HG03196 (cell line): Measurements from ENCODE around the gene PRKAB2.
"Not testable (repeated sequence)": the region's sequence is repeated elsewhere in the genome, so short reads cannot be mapped to it uniquely, and the experiment has no call there.

Source experiments
- ATAC-seq: cut with Tn5 transposase; IDR thresholded peaks from one replicate; pipeline ENCODE4 v1.9.1; 2021; ENCODE audit not compliant: unreplicated experiment

Gene PRKAB2

DNA sequence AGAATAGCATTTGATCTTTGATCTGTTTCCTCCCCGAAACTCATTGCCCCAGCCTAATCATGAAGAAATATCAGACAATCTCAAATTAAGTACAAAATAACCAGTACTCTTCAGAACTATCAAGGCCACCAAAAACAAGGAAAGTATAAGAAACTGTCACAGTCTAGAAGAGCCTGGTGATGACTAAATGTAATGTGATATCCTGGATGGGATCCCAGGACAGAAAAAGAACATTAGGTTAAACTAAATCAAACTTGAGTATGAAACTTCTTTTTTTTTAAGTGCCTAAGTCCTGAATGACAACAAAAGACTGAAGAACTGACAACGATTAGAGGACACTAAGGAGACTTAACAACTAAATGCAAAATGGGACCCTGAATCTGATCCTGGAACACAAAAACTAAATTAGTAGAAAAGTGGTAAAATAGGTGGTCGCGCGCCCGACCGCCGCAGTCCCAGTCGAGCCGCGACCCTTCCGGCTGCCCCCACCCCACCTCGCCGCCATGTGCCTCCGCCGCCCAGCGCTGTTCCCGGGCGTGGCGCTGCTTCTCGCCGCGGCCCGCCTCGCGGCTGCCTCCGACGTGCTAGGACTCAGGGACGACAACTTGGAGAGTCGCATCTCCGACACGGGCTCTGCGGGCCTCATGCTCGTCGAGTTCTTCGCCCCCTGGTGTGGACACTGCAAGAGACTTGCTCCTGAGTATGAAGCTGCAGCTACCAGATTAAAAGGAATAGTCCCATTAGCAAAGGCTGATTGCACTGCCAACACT is 5.5 kb upstream of the PRKAB2 start:
- ATAC-seq = no peak

DNA sequence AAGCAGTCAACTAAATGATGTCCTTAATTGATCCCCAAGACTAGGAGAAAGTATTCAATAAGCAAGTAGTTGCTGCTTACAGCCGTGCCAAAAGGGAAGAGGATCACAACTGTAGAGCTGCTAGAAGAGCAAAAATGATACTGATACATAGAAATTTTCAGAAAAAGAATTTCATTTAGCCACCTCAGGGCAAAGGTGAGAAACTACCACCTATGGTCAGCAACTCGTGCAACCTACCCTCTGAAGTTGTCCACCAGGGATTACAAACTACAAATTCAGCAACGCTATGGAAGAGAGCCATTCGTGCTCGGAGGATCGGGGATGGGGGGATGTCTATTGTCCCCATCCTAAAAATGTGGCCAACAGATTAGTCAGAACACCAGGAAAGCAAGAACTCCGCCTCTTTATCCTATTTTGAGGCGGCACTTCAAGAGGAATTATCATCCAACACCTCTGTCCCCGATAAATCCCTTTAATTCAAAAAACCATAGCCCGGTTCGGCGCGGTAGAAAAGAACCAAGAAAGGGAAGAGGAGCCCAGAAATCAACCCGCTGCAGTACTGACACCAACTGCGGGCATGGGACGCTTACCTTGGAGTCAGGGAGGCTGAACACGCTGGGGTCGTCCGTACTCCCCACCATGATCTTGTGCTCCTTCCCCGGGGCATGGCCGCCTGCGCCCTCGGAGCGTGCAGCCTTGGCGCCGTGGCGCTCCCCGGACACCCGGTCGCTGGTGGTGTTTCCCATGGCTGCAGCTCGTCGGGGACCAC is 687 bp downstream of the PRKAB2 start:
- ATAC-seq = no peak

DNA sequence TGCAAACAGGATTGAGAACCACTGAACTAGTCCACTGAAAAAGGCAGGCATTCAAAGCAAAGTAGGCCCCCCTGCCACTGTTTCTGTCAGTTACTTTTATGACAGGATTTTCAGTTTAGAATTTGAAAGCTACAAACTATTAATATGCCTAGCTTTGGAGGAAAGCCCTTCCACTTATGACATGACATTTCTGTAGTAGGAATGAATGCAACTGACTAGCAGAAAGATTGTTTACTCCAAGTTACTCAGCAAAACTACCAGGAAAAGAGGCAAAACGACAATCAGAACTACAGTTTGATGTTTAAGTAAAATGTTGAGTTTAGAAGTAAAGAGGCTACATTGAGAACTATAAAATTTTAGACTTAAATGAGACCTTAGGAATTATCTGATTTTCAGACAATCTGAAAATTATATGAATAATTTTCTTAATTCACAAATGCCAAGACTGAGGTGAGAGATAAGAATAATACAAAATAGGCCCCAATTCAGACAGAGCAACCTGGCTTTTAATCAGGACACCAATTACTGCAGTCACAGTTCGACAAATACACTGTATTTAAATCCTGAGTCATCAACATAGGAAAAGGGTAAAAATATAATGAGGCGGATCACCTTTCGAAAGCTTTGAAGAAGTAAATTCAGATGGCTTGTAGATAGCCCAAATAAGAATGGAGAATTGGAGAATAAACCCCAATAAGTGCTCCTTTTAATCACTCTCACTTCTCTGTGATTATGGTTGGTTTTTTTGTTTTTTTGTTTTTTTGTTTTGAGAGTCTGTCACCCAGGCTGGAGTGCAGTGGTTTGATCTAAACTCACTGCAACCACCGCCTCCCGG is 2.2 kb downstream of the PRKAB2 start:
- ATAC-seq = no peak

DNA sequence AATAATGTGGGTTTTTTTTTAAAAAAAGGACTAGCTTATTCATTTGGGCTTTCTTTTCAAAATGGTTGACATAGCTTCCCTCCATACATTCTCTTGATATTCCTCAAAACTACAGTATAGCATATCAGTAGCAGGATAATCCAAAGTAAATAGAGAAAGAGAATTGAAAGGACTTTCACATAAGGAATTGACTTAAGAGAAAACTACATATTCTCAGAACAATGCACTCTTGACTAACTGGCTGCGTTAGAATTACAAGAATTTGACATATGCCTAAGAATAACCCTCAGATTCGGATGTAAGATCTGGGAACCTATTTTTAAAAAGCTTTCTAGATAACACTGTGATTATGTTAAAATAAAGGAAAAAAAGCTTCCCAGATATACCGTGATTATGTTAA is 3.1 kb downstream of the PRKAB2 start:
- ATAC-seq = no peak

DNA sequence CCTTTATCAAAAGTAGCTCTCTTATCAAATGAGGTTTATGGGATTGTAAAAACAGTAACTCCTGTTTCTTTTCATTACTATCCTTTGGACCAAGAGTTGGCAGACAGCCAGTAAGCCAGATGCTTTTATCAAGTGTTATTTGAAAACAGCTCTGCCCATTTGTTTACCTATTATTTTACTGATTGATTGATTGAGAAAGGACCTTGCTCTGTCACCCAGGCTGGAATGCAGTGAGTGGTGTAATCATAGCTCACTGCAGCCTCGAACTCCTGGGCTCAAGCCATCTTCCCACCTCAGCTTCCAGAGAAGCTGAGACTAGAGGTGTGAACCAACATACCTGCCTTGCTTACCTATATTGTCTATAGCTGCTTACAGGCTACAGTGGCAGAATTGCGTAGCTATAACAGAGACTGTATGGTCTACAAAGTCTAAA is 3.6 kb downstream of the PRKAB2 start:
- ATAC-seq = no peak

DNA sequence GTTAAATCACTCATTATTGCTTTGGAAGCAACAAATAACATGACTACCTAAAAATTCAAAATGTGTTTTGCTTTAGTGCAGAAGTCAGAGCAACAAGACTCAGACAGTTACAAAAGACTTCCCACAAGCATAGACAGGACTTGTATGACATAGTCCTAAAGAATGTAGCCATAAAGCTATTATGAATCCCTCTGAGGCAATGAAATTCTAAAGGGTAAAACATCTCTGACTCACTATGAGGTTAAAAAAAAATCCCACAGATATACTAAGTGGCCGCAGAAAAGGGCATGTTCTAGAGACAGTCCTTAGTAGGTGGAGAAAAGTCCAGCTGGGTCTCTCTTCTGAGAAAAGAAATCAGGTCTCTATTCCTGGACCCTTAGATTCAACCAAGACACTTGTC is 4.9 kb downstream of the PRKAB2 start:
- no peak for ATAC-seq

DNA sequence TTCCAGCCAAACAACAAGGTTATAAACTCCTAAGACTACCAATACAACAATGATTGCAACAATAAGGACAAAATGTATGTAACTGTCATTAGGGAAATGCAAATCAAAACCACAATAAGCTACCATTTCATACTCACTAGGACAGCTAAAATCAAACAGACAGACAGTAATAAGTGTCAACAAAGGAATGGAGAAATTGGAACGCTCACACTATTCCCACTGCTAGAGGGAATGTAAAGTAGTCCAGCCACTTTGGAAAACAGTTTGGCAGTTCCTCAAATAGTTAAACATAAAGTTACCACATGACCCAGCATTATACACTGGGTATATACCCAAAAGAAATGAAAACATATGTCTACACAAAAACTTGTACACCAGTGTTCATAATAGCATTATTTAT is 9.3 kb downstream of the PRKAB2 start:
- ATAC-seq = no peak

DNA sequence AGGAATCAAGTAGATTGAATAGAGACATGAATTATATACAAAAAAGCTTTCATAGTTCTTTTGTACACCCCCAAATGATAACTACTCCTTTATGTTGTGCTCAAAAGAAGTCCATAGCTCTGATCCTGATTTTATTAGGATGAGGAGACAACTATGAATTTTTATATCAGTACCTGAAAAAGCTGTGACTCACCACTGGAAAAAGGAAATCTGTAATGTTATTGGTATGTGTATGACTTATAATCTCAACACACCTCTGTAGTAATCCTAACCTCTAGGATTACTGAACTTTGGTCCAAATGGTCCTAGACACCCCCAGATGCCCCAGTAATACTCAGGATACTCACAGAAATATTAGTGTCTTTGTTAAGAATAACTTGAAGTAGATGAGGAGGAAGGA is 10.2 kb downstream of the PRKAB2 start:
- no peak for ATAC-seq

DNA sequence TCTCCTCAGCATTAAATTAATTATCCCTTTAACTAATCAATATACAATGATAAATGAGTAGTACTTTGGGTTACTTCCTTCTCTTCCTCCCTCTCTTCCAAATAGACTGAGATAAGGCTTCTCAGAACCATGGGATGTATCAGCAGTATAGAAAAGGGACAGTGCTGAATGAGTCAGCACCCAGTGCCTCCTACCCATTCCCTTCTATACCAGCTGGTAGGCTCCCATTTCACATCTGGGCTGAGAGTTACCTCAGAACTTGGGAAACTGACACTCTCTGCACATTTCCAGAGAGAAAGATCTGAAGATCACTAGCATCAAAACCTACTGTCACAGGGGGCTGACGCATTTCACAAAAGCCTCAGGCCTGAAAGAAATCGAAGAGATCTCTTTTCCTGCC is 15.2 kb downstream of the PRKAB2 start:
- ATAC-seq = not testable (repeated sequence)

DNA sequence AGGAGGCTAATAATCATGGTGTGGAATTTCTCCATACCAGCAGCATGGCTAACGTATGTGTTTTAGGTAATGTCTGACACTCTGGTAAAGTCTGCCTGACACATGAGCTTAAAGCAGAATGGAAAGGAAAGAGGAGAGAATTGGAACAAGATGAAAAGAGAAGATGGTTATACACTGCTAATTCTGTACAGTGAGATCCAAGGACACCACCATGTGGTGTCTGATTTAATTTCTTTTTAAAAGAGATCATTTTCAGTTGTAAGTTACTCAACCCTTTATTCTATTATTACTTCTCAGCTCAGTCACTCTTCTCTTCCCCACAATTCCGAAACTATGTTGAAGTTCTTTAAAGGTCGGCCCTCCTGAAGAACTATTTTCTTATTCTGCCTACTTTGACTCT is 15.6 kb downstream of the PRKAB2 start:
- ATAC-seq = no peak

DNA sequence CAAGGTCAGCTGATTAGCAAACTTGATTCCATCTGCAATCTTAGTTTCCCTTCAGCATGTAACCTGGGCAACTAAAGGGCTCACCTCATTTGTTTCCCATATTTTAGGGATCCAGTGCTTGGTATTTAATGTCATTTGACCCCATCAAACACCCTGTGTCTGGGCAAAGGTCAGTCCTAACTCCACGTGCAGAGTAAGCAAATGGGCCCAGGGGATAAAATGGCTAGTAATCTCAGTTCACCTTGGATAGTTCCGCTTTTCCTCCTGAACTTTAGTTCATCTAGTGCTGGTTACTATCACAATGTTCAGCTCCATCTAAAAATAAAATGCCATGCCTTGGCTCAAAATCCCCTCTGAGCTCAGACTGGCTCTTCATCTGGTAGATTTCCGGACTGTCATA is 19.5 kb downstream of the PRKAB2 start:
- ATAC-seq = no peak

DNA sequence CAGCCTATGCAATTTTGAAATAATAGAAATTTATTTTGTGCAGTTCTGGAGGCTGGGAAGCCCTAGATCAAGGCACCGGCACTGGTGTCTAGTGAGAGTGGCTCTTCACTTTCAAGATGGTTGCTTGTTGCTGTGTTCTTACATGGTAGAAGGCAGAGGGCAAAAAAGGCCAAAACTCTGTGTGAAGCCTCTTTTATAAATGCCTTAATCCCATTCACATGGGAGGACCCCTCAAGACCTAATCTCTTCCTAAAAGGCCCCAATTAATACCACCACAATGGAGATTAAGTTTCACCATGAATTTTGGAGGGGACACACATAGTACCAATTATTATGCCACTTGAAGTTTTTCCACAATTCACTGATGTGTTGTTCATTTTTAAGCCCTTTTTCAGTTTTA is 21.0 kb downstream of the PRKAB2 start:
- ATAC-seq = no peak

DNA sequence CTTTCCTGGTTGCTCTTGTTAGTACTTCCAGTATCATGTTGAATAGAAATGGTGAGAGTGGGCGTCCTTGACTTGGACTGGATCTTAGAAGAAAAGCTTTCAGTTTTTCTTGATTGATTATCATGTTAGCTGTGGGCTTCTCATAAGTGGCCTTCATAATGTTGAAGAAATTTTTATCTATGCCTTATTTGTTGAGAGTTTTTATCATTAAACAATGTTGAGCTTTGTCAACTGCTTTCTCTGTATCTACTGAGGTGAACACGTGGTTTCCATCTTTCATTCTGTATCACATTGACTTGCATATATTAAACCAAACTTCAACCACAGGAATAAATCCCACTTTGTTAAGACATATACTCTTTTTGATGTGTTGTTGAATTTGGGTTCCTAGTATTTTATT is 29.4 kb downstream of the PRKAB2 start:
- ATAC-seq = no peak

DNA sequence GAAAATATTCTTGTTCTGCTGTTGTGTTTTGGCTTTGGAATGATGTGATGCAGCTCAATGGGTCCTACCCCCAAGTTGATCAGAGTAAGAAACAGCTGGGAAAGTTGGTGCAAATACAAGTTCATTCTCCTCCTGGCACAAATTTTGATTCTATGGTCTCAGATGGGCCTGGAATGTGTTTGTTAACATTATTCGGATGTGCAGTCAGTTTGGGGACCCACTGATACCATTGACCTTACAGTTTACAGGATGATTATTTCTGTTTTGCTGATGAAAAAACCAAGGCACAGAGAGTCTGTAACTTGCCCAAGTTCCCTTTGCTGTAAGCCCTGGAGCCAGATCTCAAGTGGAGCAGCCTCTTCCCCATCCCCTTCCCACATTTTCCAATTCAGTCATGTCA is 41.5 kb downstream of the PRKAB2 start:
- ATAC-seq = not testable (repeated sequence)

DNA sequence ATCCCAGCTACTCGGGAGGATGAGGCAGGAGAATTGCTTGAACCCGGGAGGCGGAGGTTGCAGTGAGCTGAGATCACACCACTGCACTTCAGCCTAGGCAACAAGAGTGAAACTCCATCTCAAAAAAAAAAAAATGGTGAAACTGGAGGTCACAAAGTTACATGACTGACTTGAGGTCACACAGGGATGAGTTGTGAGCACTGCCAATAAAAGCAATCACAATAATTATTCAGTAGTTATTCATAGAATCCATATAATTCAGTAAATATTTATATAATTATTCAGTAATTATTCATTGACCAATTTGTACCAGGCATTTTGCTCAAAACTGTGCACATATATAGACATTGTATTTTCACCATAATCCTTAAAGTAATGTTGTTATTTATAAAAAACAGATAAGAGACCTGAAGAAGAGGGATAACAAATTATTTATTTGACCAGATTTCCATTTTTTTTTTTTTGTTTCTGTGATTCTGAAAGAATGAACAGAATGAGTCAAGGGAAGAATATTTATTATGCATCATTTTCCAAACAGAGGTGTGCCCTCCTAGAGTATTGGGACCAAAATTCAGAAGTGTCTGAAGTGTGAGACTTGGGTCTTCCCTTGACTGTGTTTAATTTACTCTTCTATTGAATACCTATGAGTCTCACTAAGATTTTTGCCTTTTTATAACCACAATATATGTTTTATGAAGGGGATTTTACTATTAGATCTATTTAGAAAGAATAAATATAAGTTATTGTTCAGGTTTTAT is 43.0 kb downstream of the PRKAB2 start:
- no peak for ATAC-seq

DNA sequence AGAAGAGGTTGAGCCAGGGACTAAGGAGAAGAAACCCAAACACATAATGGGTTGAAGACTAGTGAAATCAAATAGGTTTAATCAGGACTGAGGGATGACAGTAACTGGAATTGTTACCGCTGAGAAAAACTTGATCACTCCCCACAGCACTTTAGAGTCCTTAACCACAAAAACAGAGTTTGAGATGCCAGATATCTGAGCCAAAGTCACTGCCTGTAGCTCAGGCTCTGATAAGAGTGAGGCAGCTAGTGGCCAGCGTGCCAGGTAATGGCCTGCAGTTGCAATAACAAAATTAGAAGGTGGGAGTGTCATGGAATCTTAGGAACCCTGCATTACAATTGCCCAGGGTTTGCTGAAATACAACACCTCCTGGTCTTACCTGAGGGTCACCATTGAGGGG is 48.0 kb downstream of the PRKAB2 start:
- no peak for ATAC-seq

DNA sequence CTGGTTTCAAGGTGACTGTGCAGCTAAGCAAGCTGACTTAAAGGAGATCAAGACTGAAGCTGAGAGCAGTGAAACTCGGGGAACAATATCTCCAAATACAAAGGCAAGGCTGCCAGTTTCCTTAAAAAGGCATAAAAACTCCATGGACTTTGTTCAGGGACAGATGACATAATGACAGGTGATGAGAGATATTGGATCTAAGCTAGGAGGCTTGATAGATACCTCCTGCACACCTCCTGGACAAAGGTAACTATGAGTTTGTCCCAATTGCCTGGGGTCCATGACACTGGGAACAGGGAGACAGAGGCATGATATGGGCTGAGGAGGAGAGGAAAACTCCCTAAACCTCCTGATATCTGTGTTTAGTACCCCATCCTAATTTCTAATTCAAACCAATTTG is 55.2 kb downstream of the PRKAB2 start:
- ATAC-seq = no peak

DNA sequence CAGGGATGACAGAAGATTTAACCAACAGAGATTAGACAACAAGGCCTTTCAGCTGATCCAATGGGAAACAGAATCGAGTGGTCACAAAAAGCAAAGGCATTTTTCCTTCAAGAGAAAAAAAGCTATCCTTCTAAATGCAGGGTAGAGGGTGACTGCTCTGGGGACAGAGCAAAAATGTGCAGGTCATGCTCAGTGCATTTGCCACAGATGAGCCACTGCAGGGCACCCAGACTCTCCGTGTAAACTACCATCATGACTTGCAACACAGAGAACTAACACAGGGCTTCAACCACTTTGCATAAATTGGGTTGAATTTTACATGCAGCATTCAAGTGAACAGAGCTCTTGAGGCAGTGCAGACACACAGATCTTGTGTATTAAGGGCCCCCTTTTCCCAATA is 56.8 kb downstream of the PRKAB2 start:
- ATAC-seq = no peak

DNA sequence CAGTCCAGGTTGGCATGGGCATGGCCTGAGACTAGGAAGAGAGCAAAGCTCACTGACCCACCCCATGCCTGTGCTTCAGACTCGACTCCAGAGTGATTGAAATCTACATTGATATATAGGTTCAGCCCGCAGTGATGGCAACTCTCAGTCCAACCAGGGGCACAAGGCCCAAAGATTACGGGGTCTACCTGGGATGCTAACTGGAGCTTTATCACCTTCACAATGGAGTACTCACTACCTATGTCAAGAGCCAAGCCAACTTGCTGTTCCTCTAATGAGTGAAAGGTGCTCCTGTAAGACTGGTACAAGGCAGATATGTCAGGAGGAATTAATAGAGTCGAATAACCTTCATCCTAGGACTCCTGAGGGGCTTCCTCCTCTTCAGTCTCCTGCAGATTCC is 57.2 kb downstream of the PRKAB2 start:
- ATAC-seq = not testable (repeated sequence)

DNA sequence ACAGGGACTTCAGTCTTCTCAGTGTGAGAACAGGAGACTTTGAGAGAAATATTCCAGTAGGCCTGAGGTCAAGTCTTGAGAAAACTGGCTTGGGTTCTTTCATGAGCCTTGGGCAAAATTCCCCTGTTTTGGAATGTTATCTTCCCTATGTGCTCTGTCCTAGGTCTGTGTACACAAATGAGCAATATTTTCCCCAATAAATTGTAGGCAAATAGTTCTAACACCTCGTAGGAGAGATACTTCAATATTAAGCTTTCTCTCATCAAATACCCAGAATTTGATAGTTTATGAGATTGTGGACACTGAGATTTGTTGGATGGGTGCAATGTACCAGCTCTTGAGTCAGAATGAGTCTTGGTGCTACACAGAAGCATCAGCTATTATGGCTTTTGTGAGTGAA is 57.9 kb downstream of the PRKAB2 start:
- not testable (repeated sequence) for ATAC-seq
